ENCODE data around the gene NR6A1.

NR6A1 gene

DNA sequence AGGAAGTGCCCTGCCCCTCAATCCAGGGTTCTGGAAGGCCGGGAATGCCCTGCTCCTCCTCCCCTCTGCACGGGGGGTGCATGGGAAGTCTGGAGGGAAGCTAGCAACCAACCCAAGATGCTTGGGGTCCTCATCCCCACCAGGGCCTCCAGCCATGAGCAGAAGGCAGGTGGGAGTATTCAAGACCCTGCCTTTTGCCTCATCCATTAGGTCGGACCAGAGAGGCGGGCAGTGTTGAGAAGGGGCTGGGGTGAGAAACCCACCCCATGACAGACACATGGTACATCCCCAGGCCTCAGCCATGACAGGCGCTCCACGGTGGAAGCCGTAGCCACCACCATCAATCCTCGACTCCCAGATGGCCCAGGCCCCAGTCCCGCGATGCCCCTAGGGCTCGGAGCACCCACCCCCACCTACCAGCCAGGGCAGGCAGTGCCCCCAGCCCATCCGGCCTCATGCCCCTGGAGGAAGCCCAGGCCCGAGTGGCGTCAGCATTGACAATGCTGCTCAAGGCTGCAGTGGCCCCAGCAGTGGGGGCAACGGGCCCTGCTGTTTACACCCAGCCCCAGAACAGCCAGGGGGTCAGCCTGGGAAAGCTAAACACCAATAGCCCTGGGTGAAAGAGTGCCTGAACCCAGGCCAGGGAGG is 272.5 kb downstream of the NR6A1 start:
- DNase-seq: no peak

DNA sequence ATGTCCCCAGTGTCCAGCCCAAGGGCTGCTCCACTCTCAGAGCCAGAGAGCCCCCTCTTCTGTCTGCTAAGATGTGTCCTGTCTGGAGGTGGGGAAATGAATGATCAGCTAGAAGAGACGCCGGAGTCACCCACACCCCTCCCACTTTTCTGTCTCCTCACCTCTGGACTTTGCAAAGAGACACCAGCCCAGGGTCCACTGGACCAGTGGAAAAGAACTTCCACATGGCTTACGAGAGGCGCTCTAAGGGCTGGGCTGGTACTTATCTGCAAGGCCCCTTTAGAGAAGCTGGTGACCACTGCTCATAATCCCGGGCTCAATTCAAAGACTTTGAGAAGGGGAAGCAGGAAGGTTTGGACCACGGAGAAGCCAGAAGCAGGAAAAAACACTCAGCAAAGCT is 273.1 kb downstream of the NR6A1 start:
- DNase-seq: no peak

DNA sequence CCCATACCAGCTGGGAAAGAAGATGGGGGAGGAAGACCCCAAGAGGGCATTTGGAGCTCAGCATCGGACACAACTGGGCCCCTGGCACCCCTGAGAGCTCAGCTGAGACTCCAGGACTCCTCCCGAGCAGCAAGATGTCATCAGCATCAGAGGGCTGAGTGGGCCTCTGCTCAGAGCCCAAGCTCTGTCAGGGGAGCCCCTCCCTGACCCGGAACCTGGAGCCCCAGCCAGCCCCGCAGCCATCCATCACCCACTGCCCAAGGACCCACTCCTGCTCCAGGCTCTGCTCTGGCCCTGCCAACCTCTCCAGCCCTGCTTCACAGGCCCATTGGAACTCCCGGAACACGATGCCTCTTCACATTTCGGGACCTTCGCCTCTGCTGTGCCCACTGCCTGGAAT is 273.7 kb downstream of the NR6A1 start:
- no peak for DNase-seq

DNA sequence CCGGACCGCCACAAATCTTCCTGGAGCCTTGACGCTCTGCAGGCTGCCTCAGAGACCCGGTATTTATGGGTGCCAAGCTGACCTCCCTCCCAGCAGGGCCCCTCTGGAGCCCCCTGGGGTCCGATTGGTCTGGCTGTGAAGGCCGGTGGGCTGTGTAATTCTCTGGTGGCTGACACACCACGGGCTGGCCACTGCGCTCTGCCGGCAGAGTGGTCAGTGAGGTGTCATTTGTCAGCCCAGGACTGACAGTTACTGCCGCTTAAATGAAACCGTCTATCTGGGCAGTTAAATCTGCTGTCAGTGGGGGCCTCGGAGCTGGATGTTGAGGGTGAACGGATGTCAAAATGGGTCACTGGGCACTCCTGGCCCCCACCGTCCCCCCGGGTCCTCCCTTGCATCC is 274.6 kb downstream of the NR6A1 start:
- DNase-seq: no peak

DNA sequence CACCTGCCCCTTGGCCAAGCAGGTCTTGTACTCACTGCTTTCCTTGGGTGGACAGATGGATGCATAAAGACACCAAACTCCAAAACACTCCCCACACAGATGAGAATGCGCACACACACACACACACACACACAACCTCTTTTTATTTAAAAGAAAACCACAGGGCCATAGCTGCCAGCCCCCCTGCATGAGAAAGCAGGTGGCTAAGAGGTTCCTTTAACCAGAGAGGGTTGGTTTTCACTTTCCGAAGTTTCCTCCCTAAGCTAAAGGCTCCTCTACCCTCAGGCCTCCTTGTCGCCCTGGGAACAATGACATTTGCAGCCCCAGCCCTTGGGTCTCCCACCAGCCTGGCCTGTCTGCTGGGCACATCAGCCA is 275.0 kb downstream of the NR6A1 start:
- no peak for DNase-seq

DNA sequence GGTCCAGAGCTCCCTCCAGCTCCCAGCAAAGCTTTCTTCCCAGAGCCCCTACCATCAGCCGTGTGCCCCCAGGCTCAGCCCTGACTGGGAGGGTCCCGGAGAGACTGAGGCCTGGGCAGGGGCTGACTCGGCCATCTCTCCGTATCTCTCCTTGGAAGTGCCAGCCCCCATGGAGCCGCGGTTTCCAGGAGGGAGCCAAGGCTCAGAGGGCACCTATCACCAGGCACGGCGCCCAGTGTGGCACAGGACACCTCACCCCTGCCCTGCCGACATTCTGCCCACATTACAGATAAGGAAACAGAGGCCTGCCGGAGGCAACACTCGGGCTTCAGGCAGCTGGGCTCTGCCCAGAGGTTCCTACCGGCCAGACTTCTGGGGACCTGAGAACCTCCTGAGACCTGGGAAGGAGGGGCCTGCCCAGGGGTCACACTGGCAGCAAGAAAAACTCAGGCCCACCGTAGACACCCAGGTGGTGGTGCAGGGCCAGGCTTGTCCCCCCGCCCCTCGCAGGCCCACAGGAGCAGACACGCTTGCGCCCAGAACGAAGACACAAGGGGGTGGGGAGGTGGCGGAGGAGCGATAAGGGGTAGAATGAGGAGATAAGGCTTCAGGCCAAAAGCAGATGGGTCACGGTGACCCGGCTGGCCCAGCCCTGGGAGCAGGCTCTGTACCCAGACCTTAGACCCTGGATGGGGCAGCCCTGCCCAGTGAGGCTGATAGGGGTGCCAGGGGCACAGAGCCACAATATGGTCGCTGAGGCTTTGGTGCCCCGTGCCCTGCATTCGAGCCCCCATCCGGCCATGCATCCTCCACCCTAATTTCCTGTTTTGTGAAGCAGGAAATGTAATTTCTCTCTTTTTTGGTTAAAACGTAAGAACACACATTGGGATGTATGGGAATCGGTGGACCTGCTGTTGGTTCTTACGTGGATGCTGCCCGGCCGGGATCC is 275.7 kb downstream of the NR6A1 start:
- DNase-seq: no peak

DNA sequence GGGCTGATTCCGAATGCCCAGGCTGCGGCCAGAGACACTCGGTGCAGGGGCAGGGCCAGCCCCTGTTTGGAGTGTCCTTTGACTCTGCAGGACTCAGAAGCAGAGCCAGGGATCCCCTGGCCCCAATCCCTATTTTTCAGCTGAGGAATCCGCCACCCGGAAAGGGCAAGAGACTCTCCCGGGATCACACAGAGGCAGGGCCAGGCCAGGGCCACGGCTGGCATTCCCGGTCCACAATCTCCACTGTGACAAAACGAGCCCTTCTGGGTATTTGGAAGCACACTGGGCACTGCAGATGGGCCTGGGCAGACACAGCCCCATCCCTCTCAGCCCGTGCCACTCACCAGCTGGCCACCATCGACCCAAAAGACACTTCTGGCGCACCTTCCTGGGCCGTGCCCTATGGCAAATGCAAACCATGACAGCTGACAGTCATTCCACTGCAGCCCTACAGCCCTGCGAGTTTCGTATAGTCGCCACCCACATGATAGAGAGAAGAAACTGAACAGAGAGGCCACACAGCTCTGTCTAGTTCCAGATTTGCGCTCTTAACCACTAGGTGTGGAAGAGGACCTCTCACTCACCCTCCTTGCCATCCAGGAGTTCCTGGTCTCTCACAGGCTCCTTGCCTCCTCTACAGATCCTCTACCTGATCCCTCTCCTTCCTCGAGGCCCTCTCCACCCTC is 277.2 kb downstream of the NR6A1 start:
- no peak for DNase-seq

DNA sequence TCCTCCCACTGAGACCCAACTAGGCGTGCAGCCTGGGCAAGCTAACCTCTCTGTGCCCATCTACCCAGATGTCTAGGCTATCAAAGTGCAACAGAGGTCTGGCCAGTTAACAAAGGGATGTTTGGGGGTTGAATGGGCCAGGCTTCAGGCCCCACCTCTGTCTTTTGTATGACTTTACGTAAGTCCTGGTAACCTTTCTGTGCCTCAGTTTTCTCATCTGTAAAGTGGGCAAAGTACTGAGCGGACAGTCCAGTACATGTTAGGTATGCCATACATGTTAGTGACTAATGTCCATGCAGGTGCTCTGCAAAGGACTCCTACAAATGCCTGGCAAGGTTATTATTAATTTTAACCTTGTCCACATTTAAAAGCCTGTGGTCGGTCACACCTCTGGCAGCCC is 277.9 kb downstream of the NR6A1 start:
- no peak for DNase-seq

DNA sequence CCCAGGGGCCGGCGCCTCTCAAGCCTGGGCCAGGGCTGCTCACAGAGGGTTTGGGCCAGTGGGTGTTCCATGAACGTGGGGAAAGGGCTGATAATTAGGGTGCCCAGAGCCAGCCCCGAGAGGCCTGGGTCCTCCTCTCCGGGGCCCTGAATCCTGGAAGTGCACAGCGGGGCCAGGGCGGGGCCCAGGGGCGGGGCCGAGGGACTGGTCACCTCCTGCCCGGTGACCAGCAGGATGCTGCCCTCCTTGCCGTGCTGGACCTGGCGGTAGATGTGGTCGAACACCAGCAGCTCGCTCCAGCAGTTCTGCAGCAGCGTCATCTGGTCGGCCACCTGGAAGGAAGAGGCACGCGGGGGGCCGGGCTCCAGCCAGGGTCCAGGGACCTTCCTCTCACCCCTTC is 278.3 kb downstream of the NR6A1 start:
- DNase-seq: no peak

DNA sequence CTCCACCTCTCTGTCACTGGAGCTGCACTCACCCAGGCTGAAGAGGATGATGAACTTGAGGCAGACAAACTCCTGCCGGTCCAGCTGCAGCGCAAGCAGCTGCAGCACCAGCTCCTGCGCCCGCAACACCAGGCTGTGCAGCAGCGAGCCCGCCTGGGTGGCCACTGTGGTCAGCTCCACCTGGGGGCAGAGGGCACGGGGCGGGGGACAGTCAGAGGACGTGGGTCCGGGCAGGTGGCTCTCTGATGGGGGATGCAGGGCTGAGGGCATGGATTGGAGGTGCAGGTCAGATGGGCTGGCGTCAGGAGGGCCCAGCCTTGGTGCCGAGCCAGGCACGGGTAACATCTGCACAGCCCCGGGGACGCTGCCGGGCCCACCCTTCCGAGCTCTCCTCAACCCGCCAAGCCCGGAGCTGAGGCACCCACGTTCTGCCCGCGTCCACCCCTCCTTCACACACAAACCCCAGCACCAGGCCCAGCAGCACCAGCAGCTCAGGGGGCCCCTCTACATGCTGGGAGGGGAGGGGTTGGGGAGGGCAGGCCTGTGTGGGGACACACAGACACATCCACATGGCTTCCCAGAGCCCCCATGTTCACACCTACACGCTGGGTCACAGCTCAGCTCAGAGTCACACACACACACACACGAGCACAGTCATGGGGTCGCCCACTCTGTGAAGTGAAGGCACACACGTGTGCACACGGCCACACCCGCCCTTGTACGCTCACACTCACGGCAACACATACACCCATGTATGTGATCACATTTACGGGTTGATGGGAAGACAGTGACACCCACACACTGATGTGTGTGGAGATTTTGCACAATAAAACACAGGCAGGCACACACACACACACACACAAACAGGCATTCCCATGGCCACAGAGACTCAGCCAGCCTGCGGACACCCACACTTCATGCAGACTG is 279.8 kb downstream of the NR6A1 start:
- DNase-seq: no peak

DNA sequence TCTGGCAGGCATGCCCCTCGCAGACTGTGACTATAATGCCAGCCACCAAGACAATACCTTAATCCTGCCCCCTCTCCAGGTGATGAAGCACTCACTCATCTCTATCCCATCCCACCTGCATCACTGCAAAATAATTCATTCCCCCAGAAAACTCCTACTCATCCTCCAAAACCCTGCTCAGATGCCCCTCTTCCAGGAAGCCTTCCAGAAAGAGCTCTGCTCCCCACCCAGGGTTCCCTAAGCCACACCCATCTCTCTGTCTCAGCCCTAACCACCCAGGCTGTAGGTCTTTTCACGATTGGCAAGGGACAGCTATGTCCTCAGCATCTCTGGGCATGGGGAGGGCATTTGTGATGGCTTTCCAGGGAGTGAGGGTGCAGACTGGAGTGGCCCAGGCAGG is 281.1 kb downstream of the NR6A1 start:
- no peak for DNase-seq

DNA sequence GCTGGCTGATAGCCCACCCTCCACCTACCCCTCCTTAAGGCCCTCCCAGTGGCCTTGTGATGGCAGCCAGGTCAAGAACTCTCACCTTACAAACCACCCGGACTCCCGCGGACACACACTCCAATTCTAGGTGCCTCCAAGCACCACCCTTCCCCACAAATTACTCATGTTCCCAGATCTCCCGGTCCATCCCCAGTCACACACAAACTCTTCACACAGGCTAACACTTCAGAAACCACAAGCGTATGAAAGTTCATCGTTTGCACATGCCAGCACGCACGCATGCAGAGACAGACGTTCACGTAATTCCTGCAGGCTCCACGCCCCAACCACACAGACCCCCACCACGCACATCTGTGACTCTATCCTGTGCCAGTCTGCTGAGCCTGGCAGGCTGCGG is 281.9 kb downstream of the NR6A1 start:
- DNase-seq: no peak

DNA sequence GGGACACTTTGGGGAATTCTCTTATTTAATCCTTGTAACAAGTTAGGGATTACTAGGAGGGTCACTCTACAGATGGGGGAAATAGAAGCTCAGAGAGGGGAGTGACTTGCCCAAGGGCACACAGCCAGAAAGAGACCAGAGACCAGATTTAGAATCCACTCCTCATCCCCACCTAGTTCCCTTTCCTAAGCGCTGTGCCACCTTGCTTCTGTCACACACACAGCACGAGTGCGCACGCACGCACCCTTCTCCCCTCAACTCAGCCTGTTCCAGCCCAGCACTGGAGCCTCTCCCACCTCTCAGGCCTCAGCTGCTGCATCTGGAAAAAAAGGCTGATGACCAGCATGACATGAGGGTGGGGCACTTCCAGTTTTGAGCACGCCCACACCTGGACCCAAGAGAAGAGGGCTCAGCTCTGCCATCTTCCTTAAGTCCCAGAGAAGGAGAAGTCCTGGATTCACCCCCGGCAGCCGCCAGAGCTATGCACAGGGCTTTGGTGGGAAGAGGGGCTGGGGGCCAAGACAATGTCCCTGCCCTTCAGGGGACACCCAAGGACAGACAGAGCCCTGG is 282.4 kb downstream of the NR6A1 start:
- no peak for DNase-seq

DNA sequence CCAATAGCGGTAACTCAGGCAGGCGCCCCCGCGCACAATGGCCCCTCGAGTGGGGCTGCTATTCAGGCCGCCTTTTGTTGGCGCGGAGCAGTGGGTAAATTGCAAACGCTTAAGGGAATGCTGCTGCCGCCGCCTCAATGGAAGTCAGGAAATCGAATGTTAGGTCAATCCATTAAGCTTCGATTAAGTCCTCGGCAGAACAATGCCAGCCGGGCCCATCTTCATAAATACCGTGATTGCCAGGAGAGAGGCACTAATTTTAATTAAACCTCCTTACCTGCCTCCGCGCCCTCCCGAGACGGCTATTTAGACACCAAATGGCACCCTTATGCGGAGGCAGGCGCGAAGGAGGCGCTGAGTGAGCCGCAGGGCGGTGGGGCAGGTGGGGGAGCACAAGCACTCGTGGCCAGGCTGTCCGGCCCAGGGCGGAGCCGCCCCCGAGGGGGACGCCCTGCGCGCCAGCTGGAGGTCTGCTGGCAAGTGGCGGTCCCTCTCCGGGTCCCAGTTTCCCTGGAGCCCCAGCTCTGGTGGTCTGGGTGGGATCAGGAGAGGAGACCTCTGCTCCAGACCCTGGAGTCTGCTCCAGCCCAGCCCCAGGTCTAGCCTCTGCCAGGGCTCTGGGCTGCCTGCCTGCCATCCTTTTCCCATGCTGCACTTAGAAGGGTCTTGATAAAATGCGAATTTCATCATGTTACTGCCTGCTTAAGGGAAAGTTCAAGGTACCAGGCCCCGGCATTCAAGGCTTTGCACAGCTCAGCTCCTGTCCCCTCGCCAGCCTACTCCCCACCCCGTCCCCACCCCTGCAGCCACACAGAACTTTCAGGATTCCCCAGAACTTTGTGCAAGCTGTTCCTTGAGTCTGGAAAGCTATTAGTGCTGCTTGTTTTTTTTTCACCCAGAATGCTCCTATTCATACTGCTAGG is 283.6 kb downstream of the NR6A1 start:
- no peak for DNase-seq

DNA sequence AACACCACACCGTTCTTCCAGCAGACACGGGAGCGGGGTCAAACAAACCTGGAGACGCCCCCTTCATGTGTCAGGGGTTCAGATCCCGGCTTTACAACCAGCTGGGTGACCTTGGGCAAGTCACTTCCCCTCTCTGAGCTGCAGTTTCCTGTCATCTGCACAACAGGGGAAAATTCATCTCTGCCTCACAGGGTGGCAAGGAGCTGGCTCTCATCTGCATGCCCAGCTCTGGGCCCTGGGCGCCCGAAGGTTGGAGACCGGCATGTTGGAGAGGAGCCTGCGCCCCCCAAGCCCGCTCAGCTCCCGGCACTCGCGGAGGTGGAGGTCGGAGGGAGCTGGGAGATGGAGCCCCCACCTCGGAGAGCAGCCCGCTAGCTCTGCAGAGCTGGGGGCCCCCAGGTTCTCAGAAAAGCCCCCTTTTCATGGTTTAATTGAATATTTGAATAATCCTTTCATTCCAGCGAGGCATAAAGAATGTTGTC is 284.3 kb downstream of the NR6A1 start:
- no peak for DNase-seq

DNA sequence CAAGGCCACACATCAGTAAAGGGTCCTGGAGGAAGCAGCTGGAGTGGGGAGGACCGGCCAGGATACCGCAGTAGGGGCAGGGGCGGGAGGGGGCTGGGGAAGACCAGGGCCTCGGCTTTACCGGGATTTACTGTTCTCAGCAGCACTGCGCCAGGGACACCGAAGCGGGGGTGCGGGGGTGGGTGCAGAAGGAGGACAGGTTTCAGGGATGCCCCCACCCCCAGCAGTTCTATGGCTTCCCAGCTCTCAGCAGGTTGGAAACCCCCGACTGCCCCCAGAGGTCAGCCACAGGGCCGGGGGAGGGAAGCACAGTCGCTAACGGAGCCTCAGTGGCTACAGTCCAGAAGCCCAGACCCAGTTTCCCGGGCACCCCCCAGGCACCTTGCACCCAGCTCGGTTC is 285.2 kb downstream of the NR6A1 start:
- no peak for DNase-seq

DNA sequence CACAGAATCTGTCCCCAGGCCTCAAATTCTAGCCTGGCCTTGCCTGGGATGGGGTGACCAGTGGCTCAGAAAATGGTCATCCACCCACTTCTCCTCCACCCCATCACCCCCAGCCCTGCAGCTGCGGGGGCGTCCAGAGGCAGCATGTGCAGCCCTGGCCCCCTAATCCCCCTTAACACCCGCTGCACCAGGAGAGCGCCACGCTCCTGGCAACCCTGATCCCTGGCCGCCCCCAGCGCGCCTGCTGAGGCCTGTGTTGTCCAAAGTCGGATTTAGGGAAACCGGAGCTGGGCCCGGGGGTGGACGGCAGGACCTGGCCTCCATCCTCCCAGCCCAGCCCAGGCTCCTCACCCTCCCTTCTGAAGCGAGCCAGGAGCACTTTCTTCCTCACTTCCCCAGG is 285.9 kb downstream of the NR6A1 start:
- DNase-seq: no peak

DNA sequence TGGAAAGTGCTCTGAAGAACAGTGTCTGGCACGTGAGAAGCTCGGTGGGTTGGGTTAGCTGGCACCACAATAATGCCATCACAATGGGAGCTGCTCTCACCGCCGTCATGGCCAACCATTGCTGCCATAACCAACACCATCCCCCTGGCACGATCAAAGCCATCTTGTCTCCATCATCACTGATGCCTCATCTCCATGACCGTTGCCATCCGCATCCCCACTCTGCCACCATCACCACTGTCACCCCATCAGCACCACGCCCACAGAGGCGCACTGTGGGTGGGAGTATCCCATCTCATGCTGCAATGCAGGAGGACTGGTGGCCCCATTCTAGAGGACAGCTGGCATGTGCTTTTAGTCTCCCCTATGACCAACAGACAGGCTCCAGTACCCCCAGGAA is 287.6 kb downstream of the NR6A1 start:
- no peak for DNase-seq

DNA sequence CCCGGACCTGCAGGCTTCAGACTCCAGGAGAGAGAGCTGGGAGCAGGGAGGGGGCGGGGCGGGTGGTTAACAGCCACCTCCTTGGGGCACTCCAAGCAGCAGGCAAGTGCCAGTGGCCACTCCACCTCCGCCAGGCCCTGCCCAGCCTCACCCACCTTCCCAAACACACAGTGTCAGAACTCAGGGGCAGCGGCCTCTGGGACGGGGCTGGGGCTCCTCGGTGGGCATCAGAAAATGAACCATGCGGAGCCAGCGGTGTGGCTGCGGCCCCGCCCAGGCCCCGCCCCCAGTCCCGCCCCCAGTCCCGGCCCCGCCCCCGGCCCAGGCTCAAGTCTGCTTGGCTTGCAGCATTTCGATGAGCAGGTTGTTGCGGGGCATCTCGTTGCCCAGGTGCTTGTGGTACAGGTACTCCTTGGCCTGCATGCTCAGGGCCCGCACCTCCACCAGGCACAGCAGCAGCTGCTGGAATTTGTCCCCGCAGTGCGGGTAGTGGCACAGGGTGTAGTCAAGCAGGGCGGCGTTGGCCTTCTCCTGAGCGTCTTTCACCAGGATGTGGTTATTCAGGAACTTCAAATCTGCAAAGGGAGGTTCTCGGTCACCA is 288.6 kb downstream of the NR6A1 start:
- DNase-seq: no peak

DNA sequence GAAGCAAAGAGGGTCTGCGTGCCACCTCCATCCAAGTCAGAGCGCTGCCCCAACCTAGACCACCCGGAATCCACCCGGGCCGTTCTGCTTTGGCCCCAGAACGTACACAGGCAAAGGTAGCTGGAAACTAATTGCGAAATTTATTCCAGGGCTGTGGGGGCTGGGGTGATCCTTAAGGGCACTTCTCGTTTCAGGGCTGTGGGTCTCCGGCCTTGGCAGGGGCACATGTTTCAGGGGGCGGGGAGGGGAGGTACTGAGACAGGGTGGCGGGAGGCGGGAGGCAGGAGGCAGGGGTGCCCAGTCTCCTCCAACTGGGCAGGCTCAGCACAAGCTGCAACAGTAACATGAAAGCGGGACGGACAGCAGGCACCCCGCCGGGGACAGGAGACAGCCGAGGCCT is 290.0 kb downstream of the NR6A1 start:
- no peak for DNase-seq

DNA sequence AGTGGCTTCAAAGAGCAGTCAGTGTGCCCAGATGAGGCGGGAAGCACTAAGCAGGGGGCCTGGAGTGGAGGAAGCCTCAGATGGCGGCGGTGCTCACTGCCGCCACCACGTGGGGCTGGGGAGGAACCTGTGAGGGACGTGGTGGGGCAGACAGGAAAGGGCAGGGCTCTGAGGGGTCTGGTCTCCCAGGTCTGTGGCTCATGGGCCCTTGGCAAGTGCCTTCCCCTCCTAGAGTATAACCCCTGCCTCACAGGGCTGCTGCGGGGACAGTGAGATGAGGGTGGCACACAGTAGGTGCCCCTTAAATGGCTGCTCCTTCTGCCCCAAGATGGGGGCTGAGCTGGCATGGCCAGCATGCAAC is 290.5 kb downstream of the NR6A1 start:
- DNase-seq: no peak
